ENCODE measurements around the gene ZNF521. TPM values are rescaled to one million over a fixed set of nuclear protein-coding genes. Genes with fewer than 3 reads are reported as not detected.
A peak's percentile ranks its signal among the peaks of the same experiment; 100 is the strongest.

The ZNF521 gene
- total RNA-seq, 4 donors from 2014 or later = 28.2 to 67.3 (median 53.1) TPM

GRCh38 chr18:25351280-25351775, 638 bp downstream of the ZNF521 start:
- peaks cover 11 to 13% of the 10 kb centered on the region in 2 donors for H3K4me1 ChIP-seq
- DNase-seq = peak; percentile 3 to 19
- H3K27ac ChIP-seq = peak overlapping the region; percentile 79 to 92 (median 91)
- WGBS, 2 donors = 0 to 1% methylated on average over 20 of the region's 20 CpGs
- peak overlapping the region; percentile 41 to 75 (median 72) for H3K4me3 ChIP-seq (replicated peaks in 1 of 3)
- H3K27me3 ChIP-seq = no peaks in the 10 kb centered on the region
- TF ChIP-seq POLR2A (IDR thresholded peaks at IDR 0.05) (no peak), CTCF (IDR thresholded peaks at IDR 0.05) (no peak)
- no peaks in the 10 kb centered on the region for H3K9me3 ChIP-seq
- no peaks in the 10 kb centered on the region for H3K36me3 ChIP-seq
- intact Hi-C loops (cut with DNase I) = loop anchor here (10.0 kb wide), 1 partner anchor 957 kb away; the partner anchor contains the start of gene OSBPL1A

- H3K9me3 ChIP-seq = no peaks in the 10 kb centered on the region
- WGBS, 2 donors = 1% methylated on average over 57 to 58 of the region's 76 CpGs
- peak overlapping the region; percentile 73 to 92 (median 91) for H3K27ac ChIP-seq
- peak; percentile 32 to 40 for DNase-seq
- peaks cover 16 to 17% of the 10 kb centered on the region in 2 donors for H3K4me1 ChIP-seq
- no peaks in the 10 kb centered on the region for H3K27me3 ChIP-seq
- TF ChIP-seq CTCF (IDR thresholded peaks at IDR 0.05) (no peak), POLR2A (IDR thresholded peaks at IDR 0.05) (peak in 1 of 2 donors; percentile 28)
- H3K4me3 ChIP-seq (replicated peaks in 1 of 3) = peak overlapping the region; percentile 72 to 86 (median 75)
- no peaks in the 10 kb centered on the region for H3K36me3 ChIP-seq
- intact Hi-C loops (cut with DNase I) = loop anchor here (10.0 kb wide), 1 partner anchor 956 kb away; the partner anchor contains the start of gene OSBPL1A
These were observed 1.3 kb downstream of the ZNF521 start for GRCh38 chr18:25350489-25351251.

- intact Hi-C loops (cut with DNase I) = loop anchor here (10.0 kb wide), 1 partner anchor 955 kb away; the partner anchor contains the start of gene OSBPL1A
These were observed 2.0 kb downstream of the ZNF521 start for GRCh38 chr18:25349926-25350487.

GRCh38 chr18:25349131-25349925, 2.6 kb downstream of the ZNF521 start:
- 26 to 32% methylated on average over 21 to 30 of the region's 78 CpGs for WGBS, 2 donors

More at GRCh38 chr18:25349926-25350487, 2.0 kb downstream of the ZNF521 start:
- Histone ChIP-seq H3K36me3 (no peaks in the 10 kb centered on the region), H3K4me3 (replicated peaks in 1 of 3) (peak overlapping the region; percentile 72 to 86 (median 75)), H3K27me3 (no peaks in the 10 kb centered on the region), H3K9me3 (no peaks in the 10 kb centered on the region), H3K27ac (peak overlapping the region; percentile 73 to 92 (median 91)), H3K4me1 (peaks cover 21 to 23% of the 10 kb centered on the region in 2 donors)
- TF ChIP-seq CTCF (IDR thresholded peaks at IDR 0.05) (no peak), POLR2A (IDR thresholded peaks at IDR 0.05) (no peak)
- 0 to 1% methylated on average over 5 to 21 of the region's 64 CpGs for WGBS, 2 donors
- peak; percentile 8 to 26 for DNase-seq

More at GRCh38 chr18:25349131-25349925, 2.6 kb downstream of the ZNF521 start:
- Histone ChIP-seq H3K9me3 (no peaks in the 10 kb centered on the region), H3K4me3 (replicated peaks in 1 of 3) (peak overlapping the region in 2 of 3 donors; percentile 72 to 75), H3K27ac (peak overlapping the region; percentile 73 to 92 (median 91)), H3K36me3 (no peaks in the 10 kb centered on the region), H3K27me3 (no peaks in the 10 kb centered on the region), H3K4me1 (peaks cover 21 to 29% of the 10 kb centered on the region in 2 donors)
- intact Hi-C loops (cut with DNase I) = no loop called here
- TF ChIP-seq CTCF (IDR thresholded peaks at IDR 0.05) = no peak
- peak in 1 of 2 donors; percentile 19 for TF ChIP-seq POLR2A (IDR thresholded peaks at IDR 0.05)
- DNase-seq = peak; percentile 29 to 30

All from thyroid gland (tissue), 4 donors.